ENCODE measurements around the gene C2CD4A.
A peak's percentile ranks its signal among the peaks of the same experiment; 100 is the strongest.

Gene C2CD4A

GRCh38 chr15:62115847-62116246 is 49.1 kb downstream of the C2CD4A start:
- TF ChIP-seq ZC3H10 (CRISPR knock-in tag; IDR thresholded peaks at IDR 0.05) (no peak), PPARA (CRISPR knock-in tag; IDR thresholded peaks at IDR 0.05; ENCODE audit: borderline replicate concordance) (no peak), ZFP3 (CRISPR knock-in tag; IDR thresholded peaks at IDR 0.05) (no peak), TCF4 (CRISPR knock-in tag; IDR thresholded peaks at IDR 0.05; ENCODE audit: borderline replicate concordance) (no peak), GLIS3 (CRISPR knock-in tag; IDR thresholded peaks at IDR 0.05) (no peak), BACH2 (CRISPR knock-in tag; IDR thresholded peaks at IDR 0.05; ENCODE audit: borderline replicate concordance) (no peak), CSDC2 (CRISPR knock-in tag; IDR thresholded peaks at IDR 0.05) (no peak), ZFP30 (CRISPR knock-in tag; IDR thresholded peaks at IDR 0.05) (no peak), ZNF565 (CRISPR knock-in tag; conservative IDR thresholded peaks at IDR 0.05; ENCODE audit: low read depth) (no peak), ZNF70 (CRISPR knock-in tag; IDR thresholded peaks at IDR 0.05) (no peak), ZNF8 (CRISPR knock-in tag; IDR thresholded peaks at IDR 0.05) (no peak), SNAI2 (CRISPR knock-in tag; IDR thresholded peaks at IDR 0.05) (no peak), TOX (CRISPR knock-in tag; IDR thresholded peaks at IDR 0.05; ENCODE audit: borderline replicate concordance) (no peak), ESRRG (CRISPR knock-in tag; IDR thresholded peaks at IDR 0.05) (no peak), OSR1 (CRISPR knock-in tag; IDR thresholded peaks at IDR 0.05) (no peak), ISL1 (CRISPR knock-in tag; IDR thresholded peaks at IDR 0.05) (no peak)
- TF ChIP-seq, protein P1, sequence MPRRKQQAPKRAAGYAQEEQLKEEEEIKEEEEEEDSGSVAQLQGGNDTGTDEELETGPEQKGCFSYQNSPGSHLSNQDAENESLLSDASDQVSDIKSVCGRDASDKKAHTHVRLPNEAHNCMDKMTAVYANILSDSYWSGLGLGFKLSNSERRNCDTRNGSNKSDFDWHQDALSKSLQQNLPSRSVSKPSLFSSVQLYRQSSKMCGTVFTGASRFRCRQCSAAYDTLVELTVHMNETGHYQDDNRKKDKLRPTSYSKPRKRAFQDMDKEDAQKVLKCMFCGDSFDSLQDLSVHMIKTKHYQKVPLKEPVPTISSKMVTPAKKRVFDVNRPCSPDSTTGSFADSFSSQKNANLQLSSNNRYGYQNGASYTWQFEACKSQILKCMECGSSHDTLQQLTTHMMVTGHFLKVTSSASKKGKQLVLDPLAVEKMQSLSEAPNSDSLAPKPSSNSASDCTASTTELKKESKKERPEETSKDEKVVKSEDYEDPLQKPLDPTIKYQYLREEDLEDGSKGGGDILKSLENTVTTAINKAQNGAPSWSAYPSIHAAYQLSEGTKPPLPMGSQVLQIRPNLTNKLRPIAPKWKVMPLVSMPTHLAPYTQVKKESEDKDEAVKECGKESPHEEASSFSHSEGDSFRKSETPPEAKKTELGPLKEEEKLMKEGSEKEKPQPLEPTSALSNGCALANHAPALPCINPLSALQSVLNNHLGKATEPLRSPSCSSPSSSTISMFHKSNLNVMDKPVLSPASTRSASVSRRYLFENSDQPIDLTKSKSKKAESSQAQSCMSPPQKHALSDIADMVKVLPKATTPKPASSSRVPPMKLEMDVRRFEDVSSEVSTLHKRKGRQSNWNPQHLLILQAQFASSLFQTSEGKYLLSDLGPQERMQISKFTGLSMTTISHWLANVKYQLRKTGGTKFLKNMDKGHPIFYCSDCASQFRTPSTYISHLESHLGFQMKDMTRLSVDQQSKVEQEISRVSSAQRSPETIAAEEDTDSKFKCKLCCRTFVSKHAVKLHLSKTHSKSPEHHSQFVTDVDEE (CRISPR knock-in tag; IDR thresholded peaks at IDR 0.05): no peak
- TF ChIP-seq, protein P2, sequence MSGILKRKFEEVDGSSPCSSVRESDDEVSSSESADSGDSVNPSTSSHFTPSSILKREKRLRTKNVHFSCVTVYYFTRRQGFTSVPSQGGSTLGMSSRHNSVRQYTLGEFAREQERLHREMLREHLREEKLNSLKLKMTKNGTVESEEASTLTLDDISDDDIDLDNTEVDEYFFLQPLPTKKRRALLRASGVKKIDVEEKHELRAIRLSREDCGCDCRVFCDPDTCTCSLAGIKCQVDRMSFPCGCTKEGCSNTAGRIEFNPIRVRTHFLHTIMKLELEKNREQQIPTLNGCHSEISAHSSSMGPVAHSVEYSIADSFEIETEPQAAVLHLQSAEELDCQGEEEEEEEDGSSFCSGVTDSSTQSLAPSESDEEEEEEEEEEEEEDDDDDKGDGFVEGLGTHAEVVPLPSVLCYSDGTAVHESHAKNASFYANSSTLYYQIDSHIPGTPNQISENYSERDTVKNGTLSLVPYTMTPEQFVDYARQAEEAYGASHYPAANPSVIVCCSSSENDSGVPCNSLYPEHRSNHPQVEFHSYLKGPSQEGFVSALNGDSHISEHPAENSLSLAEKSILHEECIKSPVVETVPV (CRISPR knock-in tag; IDR thresholded peaks at IDR 0.05): no peak
- TF ChIP-seq, protein P3, sequence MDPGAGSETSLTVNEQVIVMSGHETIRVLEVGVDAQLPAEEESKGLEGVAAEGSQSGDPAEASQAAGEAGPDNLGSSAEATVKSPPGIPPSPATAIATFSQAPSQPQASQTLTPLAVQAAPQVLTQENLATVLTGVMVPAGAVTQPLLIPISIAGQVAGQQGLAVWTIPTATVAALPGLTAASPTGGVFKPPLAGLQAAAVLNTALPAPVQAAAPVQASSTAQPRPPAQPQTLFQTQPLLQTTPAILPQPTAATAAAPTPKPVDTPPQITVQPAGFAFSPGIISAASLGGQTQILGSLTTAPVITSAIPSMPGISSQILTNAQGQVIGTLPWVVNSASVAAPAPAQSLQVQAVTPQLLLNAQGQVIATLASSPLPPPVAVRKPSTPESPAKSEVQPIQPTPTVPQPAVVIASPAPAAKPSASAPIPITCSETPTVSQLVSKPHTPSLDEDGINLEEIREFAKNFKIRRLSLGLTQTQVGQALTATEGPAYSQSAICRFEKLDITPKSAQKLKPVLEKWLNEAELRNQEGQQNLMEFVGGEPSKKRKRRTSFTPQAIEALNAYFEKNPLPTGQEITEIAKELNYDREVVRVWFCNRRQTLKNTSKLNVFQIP (CRISPR knock-in tag; IDR thresholded peaks at IDR 0.05; ENCODE audit: borderline replicate concordance, low read depth): no peak
- TF ChIP-seq, protein P4, sequence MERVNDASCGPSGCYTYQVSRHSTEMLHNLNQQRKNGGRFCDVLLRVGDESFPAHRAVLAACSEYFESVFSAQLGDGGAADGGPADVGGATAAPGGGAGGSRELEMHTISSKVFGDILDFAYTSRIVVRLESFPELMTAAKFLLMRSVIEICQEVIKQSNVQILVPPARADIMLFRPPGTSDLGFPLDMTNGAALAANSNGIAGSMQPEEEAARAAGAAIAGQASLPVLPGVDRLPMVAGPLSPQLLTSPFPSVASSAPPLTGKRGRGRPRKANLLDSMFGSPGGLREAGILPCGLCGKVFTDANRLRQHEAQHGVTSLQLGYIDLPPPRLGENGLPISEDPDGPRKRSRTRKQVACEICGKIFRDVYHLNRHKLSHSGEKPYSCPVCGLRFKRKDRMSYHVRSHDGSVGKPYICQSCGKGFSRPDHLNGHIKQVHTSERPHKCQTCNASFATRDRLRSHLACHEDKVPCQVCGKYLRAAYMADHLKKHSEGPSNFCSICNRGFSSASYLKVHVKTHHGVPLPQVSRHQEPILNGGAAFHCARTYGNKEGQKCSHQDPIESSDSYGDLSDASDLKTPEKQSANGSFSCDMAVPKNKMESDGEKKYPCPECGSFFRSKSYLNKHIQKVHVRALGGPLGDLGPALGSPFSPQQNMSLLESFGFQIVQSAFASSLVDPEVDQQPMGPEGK (CRISPR knock-in tag; IDR thresholded peaks at IDR 0.05; ENCODE audit: borderline replicate concordance): no peak
- ATAC-seq: no peak

DNA sequence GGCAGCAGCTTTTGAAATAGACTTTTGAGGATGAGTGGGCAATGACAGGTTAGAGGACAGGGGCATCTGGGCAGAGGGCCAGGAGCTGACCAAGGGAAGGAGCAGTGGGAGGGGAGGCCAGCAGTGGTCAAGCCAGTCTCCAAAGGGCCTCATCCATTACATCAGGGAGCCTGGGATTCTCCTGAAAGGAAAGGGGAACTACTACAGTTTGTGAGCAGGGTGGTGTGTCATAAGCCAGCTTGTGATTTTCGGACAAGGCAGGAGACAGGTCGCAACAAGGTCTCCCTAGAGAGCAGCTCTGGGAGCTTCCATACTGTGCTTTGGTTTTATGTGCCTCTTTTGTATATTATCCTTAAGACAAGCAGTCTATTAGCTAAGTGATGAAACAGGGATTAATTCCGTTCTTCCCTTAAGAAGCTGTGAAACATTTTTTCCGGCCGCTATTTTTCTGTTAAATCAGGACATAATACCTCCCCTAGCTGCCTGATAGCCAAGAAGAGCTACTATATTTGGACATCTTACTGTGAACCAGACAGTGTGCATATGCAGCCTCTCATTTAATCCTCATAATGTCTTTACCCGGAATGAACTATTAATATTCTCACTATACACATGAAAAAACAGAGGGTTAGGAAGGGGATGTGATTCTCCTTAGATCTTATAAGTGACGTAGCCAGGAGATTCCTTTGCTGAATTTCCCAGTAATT is 51.9 kb downstream of the C2CD4A start:
- ATAC-seq: peak; percentile 45
- TF ChIP-seq ZFP3 (CRISPR knock-in tag; IDR thresholded peaks at IDR 0.05) (no peak), ESRRG (CRISPR knock-in tag; IDR thresholded peaks at IDR 0.05) (no peak), TOX (CRISPR knock-in tag; IDR thresholded peaks at IDR 0.05; ENCODE audit: borderline replicate concordance) (no peak), BACH2 (CRISPR knock-in tag; IDR thresholded peaks at IDR 0.05; ENCODE audit: borderline replicate concordance) (no peak), ZFP30 (CRISPR knock-in tag; IDR thresholded peaks at IDR 0.05) (no peak), ZNF70 (CRISPR knock-in tag; IDR thresholded peaks at IDR 0.05) (no peak), ZNF8 (CRISPR knock-in tag; IDR thresholded peaks at IDR 0.05) (no peak), ZNF565 (CRISPR knock-in tag; conservative IDR thresholded peaks at IDR 0.05; ENCODE audit: low read depth) (no peak), OSR1 (CRISPR knock-in tag; IDR thresholded peaks at IDR 0.05) (no peak)
- TF ChIP-seq, protein P2 (CRISPR knock-in tag; IDR thresholded peaks at IDR 0.05): no peak
